HEK293 (cell line): Measurements from ENCODE around the gene LCN10.

Source experiments
- GLI4 ChIP-seq: fragments of 450-650 bp; formaldehyde crosslinking; IDR thresholded peaks from 2 replicates; pipeline ENCODE4 v1.5.1; 2016; ENCODE audit warnings: missing biosample characterization, missing genetic modification characterization
- IKZF3 ChIP-seq: fragments of 450-650 bp; IDR thresholded peaks from 2 replicates; pipeline ENCODE4 v1.5.0; 2018; ENCODE audit warnings: missing biosample characterization, mild to moderate bottlenecking, missing genetic modification characterization, moderate library complexity
- KLF1 ChIP-seq: fragments of 450-650 bp; formaldehyde crosslinking; IDR thresholded peaks from 2 replicates; pipeline ENCODE4 v1.5.1; 2016; ENCODE audit warnings: missing biosample characterization, missing genetic modification characterization
- YY1 ChIP-seq: fragments of 450-650 bp; formaldehyde crosslinking; IDR thresholded peaks from 2 replicates; pipeline ENCODE4 v1.5.1; 2018; ENCODE audit warnings: missing biosample characterization, missing genetic modification characterization
- YY2 ChIP-seq: fragments of 450-650 bp; formaldehyde crosslinking; IDR thresholded peaks from 2 replicates; pipeline ENCODE4 v1.5.1; 2016; ENCODE audit warnings: missing biosample characterization, missing genetic modification characterization
- ZFP37 ChIP-seq: fragments of 450-650 bp; formaldehyde crosslinking; IDR thresholded peaks from 2 replicates; pipeline ENCODE4 v1.5.1; 2016; ENCODE audit warnings: missing biosample characterization, missing genetic modification characterization
- ZNF16 ChIP-seq: fragments of 450-650 bp; formaldehyde crosslinking; IDR thresholded peaks from 2 replicates; pipeline ENCODE4 v1.5.1; 2016; ENCODE audit warnings: low read depth, missing biosample characterization, missing genetic modification characterization
- ZNF169 ChIP-seq: fragments of 450-650 bp; formaldehyde crosslinking; IDR thresholded peaks from 2 replicates; pipeline ENCODE4 v1.5.1; 2016; ENCODE audit warnings: missing biosample characterization, missing genetic modification characterization
- ZNF202 ChIP-seq: fragments of 450-650 bp; formaldehyde crosslinking; IDR thresholded peaks from 2 replicates; pipeline ENCODE4 v1.5.1; 2016; ENCODE audit warnings: missing biosample characterization, missing genetic modification characterization, borderline replicate concordance
- ZNF302 ChIP-seq: fragments of 450-650 bp; formaldehyde crosslinking; IDR thresholded peaks from 2 replicates; pipeline ENCODE4 v1.5.1; 2016; ENCODE audit warnings: missing biosample characterization, missing genetic modification characterization, low read depth
- ZNF311 ChIP-seq: fragments of 450-650 bp; formaldehyde crosslinking; IDR thresholded peaks from 2 replicates; pipeline ENCODE4 v1.5.1; 2017; ENCODE audit warnings: missing biosample characterization, missing genetic modification characterization, borderline replicate concordance
- ZNF324 ChIP-seq: fragments of 450-650 bp; formaldehyde crosslinking; IDR thresholded peaks from 2 replicates; pipeline ENCODE4 v1.5.1; 2016; ENCODE audit warnings: missing biosample characterization, missing genetic modification characterization
- ZNF48 ChIP-seq: fragments of 450-650 bp; formaldehyde crosslinking; IDR thresholded peaks from 2 replicates; pipeline ENCODE4 v1.5.1; 2016; ENCODE audit warnings: missing biosample characterization, missing genetic modification characterization
- ZNF529 ChIP-seq: fragments of 450-650 bp; formaldehyde crosslinking; IDR thresholded peaks from 2 replicates; pipeline ENCODE4 v1.5.1; 2017; ENCODE audit warnings: missing genetic modification characterization, missing biosample characterization; ENCODE audit not compliant: insufficient replicate concordance
- ZNF624 ChIP-seq: fragments of 450-650 bp; formaldehyde crosslinking; IDR thresholded peaks from 2 replicates; pipeline ENCODE4 v1.5.1; 2017; ENCODE audit warnings: missing biosample characterization, missing genetic modification characterization
- ZNF660 ChIP-seq: fragments of 450-650 bp; IDR thresholded peaks from 2 replicates; pipeline ENCODE4 v1.5.1; 2018; ENCODE audit warnings: missing biosample characterization, mild to moderate bottlenecking, missing genetic modification characterization
- TF ChIP-seq, protein P1 (sequence below): IDR thresholded peaks from 2 replicates; pipeline ENCODE4 v1.6.1; 2011; ENCODE audit warnings: mild to moderate bottlenecking, low read depth, low read length, borderline replicate concordance
- TF ChIP-seq, protein P2 (sequence below): fragments of 450-650 bp; formaldehyde crosslinking; IDR thresholded peaks from 2 replicates; pipeline ENCODE4 v1.5.1; 2016; ENCODE audit warnings: missing biosample characterization, missing genetic modification characterization
- TF ChIP-seq, protein P3 (sequence below): fragments of 450-650 bp; formaldehyde crosslinking; IDR thresholded peaks from 2 replicates; pipeline ENCODE4 v1.5.1; 2016; ENCODE audit warnings: missing biosample characterization, missing genetic modification characterization
- TF ChIP-seq, protein P4 (sequence below): sonication (generic); formaldehyde crosslinking; IDR thresholded peaks from 2 replicates; pipeline ENCODE4 v1.8.1; 2022; ENCODE audit warnings: mild to moderate bottlenecking, moderate library complexity, missing genetic modification reagents
- TF ChIP-seq, protein P5 (sequence below): fragments of 450-650 bp; IDR thresholded peaks from 2 replicates; pipeline ENCODE4 v1.5.1; 2018; ENCODE audit warnings: missing biosample characterization, mild to moderate bottlenecking, missing genetic modification characterization
- TF ChIP-seq, protein P6 (sequence below): fragments of 450-650 bp; formaldehyde crosslinking; IDR thresholded peaks from 2 replicates; pipeline ENCODE4 v1.5.1; 2016; ENCODE audit warnings: missing biosample characterization, missing genetic modification characterization, borderline replicate concordance
- TF ChIP-seq, protein P7 (sequence below): fragments of 450-650 bp; formaldehyde crosslinking; IDR thresholded peaks from 2 replicates; pipeline ENCODE4 v1.5.1; 2016; ENCODE audit warnings: missing biosample characterization, missing genetic modification characterization
- TF ChIP-seq, protein P8 (sequence below): fragments of 450-650 bp; formaldehyde crosslinking; IDR thresholded peaks from 2 replicates; pipeline ENCODE4 v1.5.1; 2016; ENCODE audit warnings: missing biosample characterization, missing genetic modification characterization
- TF ChIP-seq, protein P9 (sequence below): fragments of 450-650 bp; formaldehyde crosslinking; IDR thresholded peaks from 2 replicates; pipeline ENCODE4 v1.5.0; 2017; ENCODE audit warnings: missing biosample characterization, missing genetic modification characterization, borderline replicate concordance

Gene LCN10

DNA sequence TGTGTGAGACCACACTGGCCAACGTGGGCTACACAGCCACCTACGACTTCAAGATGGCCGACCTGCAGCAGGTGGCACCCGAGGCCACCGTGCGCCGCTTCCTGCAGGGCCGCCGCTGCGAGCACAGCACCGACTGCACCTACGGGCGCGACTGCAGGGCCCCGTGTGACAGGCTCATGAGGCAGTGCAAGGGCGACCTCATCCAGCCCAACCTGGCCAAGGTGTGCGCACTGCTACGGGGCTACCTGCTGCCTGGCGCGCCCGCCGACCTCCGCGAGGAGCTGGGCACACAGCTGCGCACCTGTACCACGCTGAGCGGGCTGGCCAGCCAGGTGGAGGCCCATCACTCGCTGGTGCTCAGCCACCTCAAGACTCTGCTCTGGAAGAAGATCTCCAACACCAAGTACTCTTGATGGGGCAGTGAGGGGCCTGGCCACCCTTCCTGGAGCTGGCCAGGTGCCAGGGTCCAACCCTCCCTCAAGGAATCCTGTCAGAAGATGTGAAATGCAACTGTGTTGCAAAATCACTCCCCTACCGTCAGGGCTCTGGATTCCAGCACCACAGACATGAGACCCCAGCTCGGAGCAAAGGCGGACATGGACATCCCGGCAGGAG lies 19.3 kb downstream of the LCN10 start (continued):
- TF ChIP-seq, protein P1, sequence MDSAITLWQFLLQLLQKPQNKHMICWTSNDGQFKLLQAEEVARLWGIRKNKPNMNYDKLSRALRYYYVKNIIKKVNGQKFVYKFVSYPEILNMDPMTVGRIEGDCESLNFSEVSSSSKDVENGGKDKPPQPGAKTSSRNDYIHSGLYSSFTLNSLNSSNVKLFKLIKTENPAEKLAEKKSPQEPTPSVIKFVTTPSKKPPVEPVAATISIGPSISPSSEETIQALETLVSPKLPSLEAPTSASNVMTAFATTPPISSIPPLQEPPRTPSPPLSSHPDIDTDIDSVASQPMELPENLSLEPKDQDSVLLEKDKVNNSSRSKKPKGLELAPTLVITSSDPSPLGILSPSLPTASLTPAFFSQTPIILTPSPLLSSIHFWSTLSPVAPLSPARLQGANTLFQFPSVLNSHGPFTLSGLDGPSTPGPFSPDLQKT: no peak
- TF ChIP-seq ZNF302 (tag by site-specific recombination): no peak
- TF ChIP-seq, protein P2, sequence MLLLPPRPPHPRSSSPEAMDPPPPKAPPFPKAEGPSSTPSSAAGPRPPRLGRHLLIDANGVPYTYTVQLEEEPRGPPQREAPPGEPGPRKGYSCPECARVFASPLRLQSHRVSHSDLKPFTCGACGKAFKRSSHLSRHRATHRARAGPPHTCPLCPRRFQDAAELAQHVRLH (tag by site-specific recombination): no peak
- TF ChIP-seq GLI4 (tag by site-specific recombination): no peak
- TF ChIP-seq, protein P3, sequence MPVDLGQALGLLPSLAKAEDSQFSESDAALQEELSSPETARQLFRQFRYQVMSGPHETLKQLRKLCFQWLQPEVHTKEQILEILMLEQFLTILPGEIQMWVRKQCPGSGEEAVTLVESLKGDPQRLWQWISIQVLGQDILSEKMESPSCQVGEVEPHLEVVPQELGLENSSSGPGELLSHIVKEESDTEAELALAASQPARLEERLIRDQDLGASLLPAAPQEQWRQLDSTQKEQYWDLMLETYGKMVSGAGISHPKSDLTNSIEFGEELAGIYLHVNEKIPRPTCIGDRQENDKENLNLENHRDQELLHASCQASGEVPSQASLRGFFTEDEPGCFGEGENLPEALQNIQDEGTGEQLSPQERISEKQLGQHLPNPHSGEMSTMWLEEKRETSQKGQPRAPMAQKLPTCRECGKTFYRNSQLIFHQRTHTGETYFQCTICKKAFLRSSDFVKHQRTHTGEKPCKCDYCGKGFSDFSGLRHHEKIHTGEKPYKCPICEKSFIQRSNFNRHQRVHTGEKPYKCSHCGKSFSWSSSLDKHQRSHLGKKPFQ (tag by site-specific recombination): no peak
- no peak for TF ChIP-seq ZNF324 (tag by site-specific recombination)
- no peak for TF ChIP-seq YY2 (tag by site-specific recombination)
- TF ChIP-seq ZNF169 (tag by site-specific recombination): no peak
- no peak for TF ChIP-seq ZNF624
- TF ChIP-seq, protein P4, sequence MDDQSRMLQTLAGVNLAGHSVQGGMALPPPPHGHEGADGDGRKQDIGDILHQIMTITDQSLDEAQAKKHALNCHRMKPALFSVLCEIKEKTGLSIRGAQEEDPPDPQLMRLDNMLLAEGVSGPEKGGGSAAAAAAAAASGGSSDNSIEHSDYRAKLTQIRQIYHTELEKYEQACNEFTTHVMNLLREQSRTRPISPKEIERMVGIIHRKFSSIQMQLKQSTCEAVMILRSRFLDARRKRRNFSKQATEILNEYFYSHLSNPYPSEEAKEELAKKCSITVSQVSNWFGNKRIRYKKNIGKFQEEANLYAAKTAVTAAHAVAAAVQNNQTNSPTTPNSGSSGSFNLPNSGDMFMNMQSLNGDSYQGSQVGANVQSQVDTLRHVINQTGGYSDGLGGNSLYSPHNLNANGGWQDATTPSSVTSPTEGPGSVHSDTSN (CRISPR knock-in tag): no peak
- TF ChIP-seq KLF1 (tag by site-specific recombination): no peak
- TF ChIP-seq, protein P5, sequence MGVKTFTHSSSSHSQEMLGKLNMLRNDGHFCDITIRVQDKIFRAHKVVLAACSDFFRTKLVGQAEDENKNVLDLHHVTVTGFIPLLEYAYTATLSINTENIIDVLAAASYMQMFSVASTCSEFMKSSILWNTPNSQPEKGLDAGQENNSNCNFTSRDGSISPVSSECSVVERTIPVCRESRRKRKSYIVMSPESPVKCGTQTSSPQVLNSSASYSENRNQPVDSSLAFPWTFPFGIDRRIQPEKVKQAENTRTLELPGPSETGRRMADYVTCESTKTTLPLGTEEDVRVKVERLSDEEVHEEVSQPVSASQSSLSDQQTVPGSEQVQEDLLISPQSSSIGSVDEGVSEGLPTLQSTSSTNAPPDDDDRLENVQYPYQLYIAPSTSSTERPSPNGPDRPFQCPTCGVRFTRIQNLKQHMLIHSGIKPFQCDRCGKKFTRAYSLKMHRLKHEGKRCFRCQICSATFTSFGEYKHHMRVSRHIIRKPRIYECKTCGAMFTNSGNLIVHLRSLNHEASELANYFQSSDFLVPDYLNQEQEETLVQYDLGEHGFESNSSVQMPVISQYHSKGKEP (tag by site-specific recombination): peak; percentile 36; the same call in 1 of the 2 replicates
- TF ChIP-seq ZNF16 (tag by site-specific recombination): no peak
- TF ChIP-seq ZNF660 (tag by site-specific recombination): no peak
- TF ChIP-seq ZNF202: no peak
- 0 out of 2 replicates have a peak, but pooled peaks have one; percentile 35 for TF ChIP-seq YY1
- no peak for TF ChIP-seq ZFP37
- TF ChIP-seq, protein P6, sequence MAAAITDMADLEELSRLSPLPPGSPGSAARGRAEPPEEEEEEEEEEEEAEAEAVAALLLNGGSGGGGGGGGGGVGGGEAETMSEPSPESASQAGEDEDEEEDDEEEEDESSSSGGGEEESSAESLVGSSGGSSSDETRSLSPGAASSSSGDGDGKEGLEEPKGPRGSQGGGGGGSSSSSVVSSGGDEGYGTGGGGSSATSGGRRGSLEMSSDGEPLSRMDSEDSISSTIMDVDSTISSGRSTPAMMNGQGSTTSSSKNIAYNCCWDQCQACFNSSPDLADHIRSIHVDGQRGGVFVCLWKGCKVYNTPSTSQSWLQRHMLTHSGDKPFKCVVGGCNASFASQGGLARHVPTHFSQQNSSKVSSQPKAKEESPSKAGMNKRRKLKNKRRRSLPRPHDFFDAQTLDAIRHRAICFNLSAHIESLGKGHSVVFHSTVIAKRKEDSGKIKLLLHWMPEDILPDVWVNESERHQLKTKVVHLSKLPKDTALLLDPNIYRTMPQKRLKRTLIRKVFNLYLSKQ (tag by site-specific recombination): no peak
- TF ChIP-seq, protein P7, sequence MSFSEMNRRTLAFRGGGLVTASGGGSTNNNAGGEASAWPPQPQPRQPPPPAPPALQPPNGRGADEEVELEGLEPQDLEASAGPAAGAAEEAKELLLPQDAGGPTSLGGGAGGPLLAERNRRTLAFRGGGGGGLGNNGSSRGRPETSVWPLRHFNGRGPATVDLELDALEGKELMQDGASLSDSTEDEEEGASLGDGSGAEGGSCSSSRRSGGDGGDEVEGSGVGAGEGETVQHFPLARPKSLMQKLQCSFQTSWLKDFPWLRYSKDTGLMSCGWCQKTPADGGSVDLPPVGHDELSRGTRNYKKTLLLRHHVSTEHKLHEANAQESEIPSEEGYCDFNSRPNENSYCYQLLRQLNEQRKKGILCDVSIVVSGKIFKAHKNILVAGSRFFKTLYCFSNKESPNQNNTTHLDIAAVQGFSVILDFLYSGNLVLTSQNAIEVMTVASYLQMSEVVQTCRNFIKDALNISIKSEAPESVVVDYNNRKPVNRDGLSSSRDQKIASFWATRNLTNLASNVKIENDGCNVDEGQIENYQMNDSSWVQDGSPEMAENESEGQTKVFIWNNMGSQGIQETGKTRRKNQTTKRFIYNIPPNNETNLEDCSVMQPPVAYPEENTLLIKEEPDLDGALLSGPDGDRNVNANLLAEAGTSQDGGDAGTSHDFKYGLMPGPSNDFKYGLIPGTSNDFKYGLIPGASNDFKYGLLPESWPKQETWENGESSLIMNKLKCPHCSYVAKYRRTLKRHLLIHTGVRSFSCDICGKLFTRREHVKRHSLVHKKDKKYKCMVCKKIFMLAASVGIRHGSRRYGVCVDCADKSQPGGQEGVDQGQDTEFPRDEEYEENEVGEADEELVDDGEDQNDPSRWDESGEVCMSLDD (tag by site-specific recombination): no peak
- no peak for TF ChIP-seq IKZF3 (tag by site-specific recombination)
- TF ChIP-seq, protein P8, sequence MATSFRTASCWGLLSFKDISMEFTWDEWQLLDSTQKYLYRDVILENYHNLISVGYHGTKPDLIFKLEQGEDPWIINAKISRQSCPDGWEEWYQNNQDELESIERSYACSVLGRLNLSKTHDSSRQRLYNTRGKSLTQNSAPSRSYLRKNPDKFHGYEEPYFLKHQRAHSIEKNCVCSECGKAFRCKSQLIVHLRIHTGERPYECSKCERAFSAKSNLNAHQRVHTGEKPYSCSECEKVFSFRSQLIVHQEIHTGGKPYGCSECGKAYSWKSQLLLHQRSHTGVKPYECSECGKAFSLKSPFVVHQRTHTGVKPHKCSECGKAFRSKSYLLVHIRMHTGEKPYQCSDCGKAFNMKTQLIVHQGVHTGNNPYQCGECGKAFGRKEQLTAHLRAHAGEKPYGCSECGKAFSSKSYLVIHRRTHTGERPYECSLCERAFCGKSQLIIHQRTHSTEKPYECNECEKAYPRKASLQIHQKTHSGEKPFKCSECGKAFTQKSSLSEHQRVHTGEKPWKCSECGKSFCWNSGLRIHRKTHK (tag by site-specific recombination): no peak
- no peak for TF ChIP-seq ZNF48 (tag by site-specific recombination)
- TF ChIP-seq ZNF311 (tag by site-specific recombination): no peak
- TF ChIP-seq, protein P9, sequence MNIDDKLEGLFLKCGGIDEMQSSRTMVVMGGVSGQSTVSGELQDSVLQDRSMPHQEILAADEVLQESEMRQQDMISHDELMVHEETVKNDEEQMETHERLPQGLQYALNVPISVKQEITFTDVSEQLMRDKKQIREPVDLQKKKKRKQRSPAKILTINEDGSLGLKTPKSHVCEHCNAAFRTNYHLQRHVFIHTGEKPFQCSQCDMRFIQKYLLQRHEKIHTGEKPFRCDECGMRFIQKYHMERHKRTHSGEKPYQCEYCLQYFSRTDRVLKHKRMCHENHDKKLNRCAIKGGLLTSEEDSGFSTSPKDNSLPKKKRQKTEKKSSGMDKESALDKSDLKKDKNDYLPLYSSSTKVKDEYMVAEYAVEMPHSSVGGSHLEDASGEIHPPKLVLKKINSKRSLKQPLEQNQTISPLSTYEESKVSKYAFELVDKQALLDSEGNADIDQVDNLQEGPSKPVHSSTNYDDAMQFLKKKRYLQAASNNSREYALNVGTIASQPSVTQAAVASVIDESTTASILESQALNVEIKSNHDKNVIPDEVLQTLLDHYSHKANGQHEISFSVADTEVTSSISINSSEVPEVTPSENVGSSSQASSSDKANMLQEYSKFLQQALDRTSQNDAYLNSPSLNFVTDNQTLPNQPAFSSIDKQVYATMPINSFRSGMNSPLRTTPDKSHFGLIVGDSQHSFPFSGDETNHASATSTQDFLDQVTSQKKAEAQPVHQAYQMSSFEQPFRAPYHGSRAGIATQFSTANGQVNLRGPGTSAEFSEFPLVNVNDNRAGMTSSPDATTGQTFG (tag by site-specific recombination): no peak
- no peak for TF ChIP-seq ZNF529 (tag by site-specific recombination)
